ENCODE data around the gene NME7.
A peak's percentile ranks its signal among the peaks of the same experiment; 100 is the strongest.

NME7 gene

GRCh38 chr1:169110689-169111447 is 256.7 kb downstream of the NME7 start:
- no peak for TF ChIP-seq CTCF (IDR thresholded peaks at IDR 0.05; ENCODE audit: extremely low read depth, insufficient read depth, missing control alignments)
- in situ Hi-C loops (cut with MboI; ENCODE audit: low pct_unique_long_range_greater_than_20kb, low sequenced_read_pairs, unreplicated experiment) = loop anchor here (25.0 kb wide), 1 partner anchor 474 kb away; no protein-coding TSS in a partner anchor
- DNase-seq (ENCODE audit: low spot score) = no peak

- in situ Hi-C loops (cut with MboI; ENCODE audit: low pct_unique_long_range_greater_than_20kb, low sequenced_read_pairs, unreplicated experiment) = loop anchor here (25.0 kb wide), 1 partner anchor 473 kb away; no protein-coding TSS in a partner anchor
- no peak for DNase-seq (ENCODE audit: low spot score)
These were observed 257.4 kb downstream of the NME7 start for GRCh38 chr1:169110236-169110635.

GRCh38 chr1:169109561-169110134 is 257.9 kb downstream of the NME7 start:
- TF ChIP-seq CTCF (IDR thresholded peaks at IDR 0.05; ENCODE audit: extremely low read depth, insufficient read depth, missing control alignments) = no peak
- no peak for DNase-seq (ENCODE audit: low spot score)
- in situ Hi-C loops (cut with MboI; ENCODE audit: low pct_unique_long_range_greater_than_20kb, low sequenced_read_pairs, unreplicated experiment) = loop anchor here (25.0 kb wide), 1 partner anchor 472 kb away; no protein-coding TSS in a partner anchor

More at GRCh38 chr1:169110236-169110635, 257.4 kb downstream of the NME7 start:
- no peak for TF ChIP-seq CTCF (IDR thresholded peaks at IDR 0.05; ENCODE audit: extremely low read depth, insufficient read depth, missing control alignments)

- in situ Hi-C loops (cut with MboI; ENCODE audit: low pct_unique_long_range_greater_than_20kb, low sequenced_read_pairs, unreplicated experiment) = loop anchor here (25.0 kb wide), 1 partner anchor 472 kb away; no protein-coding TSS in a partner anchor
These were observed 258.6 kb downstream of the NME7 start for GRCh38 chr1:169108863-169109560.

GRCh38 chr1:169108223-169108622 is 259.4 kb downstream of the NME7 start:
- DNase-seq (ENCODE audit: low spot score) = no peak
- no peak for TF ChIP-seq CTCF (IDR thresholded peaks at IDR 0.05; ENCODE audit: extremely low read depth, insufficient read depth, missing control alignments)
- in situ Hi-C loops (cut with MboI; ENCODE audit: low pct_unique_long_range_greater_than_20kb, low sequenced_read_pairs, unreplicated experiment) = loop anchor here (25.0 kb wide), 1 partner anchor 471 kb away; no protein-coding TSS in a partner anchor

More at GRCh38 chr1:169108863-169109560, 258.6 kb downstream of the NME7 start:
- TF ChIP-seq CTCF (IDR thresholded peaks at IDR 0.05; ENCODE audit: extremely low read depth, insufficient read depth, missing control alignments) = peak; percentile 69
- DNase-seq (ENCODE audit: low spot score) = peak; percentile 56

- TF ChIP-seq CTCF (IDR thresholded peaks at IDR 0.05; ENCODE audit: extremely low read depth, insufficient read depth, missing control alignments) = no peak
- in situ Hi-C loops (cut with MboI; ENCODE audit: low pct_unique_long_range_greater_than_20kb, low sequenced_read_pairs, unreplicated experiment) = loop anchor here (25.0 kb wide), 1 partner anchor 470 kb away; no protein-coding TSS in a partner anchor
- DNase-seq (ENCODE audit: low spot score) = no peak
These were observed 259.9 kb downstream of the NME7 start for GRCh38 chr1:169107603-169108208.
